Measurements from ENCODE around the gene CHN1.

Gene CHN1

GRCh38 chr2:174924061-174924693 lies 81.0 kb downstream of the CHN1 start:
- DNase-seq (ENCODE audit: low spot score), result no peak

GRCh38 chr2:174919947-174920595 lies 85.1 kb downstream of the CHN1 start:
- DNase-seq (ENCODE audit: low spot score), result no peak

DNA sequence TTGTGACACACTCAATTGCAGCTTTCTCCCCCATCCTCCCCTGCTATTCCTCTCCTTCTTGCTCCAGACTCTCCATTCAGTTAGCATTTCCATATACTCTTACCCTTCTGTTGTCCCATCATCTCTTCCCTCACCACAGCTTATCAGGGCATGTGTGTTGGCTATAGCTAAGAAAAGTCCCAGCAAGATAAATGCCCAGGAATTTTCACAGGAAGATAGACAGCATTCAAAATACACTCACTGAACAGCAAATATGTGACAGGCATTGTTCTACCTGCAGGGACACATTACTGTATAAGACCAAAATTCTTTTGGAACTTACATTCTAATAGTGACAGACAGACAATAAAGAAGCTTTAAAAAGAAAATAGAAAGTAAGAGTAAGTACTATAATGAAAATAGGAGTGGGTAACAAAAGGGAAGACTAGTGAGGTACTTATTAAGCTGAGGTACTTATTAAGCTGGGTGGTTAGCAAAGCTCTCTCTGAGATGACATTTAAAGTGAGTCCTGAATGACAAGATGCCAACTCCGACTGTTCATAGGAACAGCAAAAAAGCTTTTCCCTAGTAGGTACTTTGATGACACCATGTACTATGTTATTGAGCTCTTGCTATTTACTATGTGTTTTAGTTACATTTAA lies 86.2 kb downstream of the CHN1 start:
- no peak for DNase-seq (ENCODE audit: low spot score)

GRCh38 chr2:174916270-174916930 lies 88.8 kb downstream of the CHN1 start:
- no peak for DNase-seq (ENCODE audit: low spot score)

DNA sequence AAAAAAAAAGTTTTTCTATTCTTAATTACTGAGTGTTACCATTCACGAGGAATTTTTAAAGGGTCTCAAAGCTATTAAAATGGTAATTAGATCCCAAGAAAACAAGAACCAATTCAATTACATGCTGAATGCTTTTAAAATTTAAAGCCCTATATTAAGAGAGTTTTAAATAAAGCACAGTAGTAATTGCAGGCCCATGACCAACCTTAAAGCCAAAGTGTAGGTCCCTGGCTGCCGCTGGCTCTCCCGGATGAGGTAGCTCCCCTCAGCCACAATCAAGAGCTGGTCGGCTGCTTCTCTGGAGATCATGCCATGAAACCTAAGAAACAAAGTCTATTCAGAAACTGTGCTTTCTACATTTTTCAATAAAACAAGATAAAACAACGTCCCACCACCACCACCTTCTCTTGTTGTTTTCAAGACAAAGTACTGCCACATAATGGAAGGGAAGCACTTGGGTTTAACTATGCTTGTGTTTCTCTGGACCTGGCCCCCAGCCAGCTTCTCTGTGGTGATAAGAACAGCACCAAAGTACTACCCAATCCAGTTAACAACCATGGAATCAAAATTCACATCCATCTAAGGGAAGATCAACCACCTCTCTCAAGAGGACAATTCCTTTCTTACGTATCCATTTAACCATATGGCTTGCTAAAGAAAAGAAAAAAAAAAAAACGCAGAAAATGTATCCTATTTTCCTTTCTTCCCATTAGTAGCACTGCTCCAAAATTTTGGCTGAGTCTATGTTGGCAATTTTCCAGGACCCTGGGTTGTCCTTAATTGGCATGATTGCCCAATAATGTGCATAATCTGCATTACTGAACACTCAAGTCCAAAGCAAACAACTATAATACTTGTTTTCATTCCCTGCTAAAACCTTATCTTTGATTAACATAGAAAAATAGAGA lies 90.1 kb downstream of the CHN1 start:
- DNase-seq (ENCODE audit: low spot score), result no peak

DNA sequence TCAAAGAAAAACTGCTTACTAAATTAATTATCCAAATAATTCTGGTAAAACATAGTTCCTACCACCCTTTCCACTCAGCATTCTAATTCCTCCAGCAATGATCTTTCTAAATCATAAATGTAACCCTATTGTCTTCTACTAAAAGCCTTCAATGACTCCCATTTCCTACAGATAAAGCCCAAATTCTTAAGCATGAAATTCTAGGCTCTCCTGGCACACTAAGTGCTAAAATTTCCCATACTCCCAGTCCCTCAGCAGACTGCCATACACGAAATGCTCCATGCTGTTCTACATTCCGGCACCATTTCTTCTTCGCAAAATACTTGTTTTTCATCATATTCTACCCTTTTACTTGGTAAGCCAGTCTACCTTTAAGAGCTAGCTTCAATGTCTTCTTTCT lies 96.9 kb downstream of the CHN1 start:
- no peak for DNase-seq (ENCODE audit: low spot score)

GRCh38 chr2:174903264-174903556 lies 102.0 kb downstream of the CHN1 start:
- DNase-seq (ENCODE audit: low spot score), result no peak

GRCh38 chr2:174902506-174903263 lies 102.5 kb downstream of the CHN1 start:
- DNase-seq (ENCODE audit: low spot score), result peak; percentile 66

DNA sequence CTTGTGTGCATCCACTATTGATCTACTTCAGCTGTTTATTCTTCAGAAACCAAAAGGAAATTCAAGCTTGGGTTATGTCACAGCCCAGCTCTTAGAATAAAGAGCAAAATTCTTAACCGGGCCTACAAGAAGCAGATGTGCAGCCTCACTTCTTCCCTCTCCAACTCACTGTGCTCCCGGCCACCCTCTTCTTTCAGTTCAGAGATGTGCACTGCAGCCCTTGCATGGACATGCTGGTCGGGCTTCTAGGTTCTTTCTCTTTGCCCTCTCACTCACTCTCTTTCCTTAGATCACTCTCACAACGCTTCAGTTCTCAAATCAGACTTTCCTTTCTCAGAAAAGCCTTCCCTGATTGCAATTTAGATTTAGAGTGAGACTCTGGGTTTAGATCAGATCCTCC lies 104.1 kb downstream of the CHN1 start:
- DNase-seq (ENCODE audit: low spot score), result peak; percentile 33

- DNase-seq (ENCODE audit: low spot score), result no peak
Measured at GRCh38 chr2:174897286-174897685, 107.9 kb downstream of the CHN1 start.

DNA sequence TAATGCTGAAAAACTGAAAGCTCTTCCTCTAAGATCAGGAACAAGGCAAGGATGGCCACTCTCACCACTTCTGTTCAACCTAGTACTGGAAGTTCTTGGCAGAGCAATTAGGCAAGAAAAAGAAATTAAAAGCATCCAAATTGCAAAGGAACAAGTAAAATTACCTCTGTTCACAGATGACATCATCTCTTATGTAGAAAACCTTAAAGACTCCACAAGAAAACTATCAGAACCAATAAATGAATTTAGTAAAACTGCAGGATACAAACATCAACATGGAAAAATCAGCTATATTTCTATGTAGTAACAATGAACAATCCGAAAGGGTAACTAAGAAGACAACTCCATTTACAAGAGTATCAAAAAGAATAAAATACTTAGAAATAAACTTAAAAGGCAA lies 112.2 kb downstream of the CHN1 start:
- DNase-seq (ENCODE audit: low spot score), result no peak

GRCh38 chr2:174892546-174892945 lies 112.6 kb downstream of the CHN1 start:
- DNase-seq (ENCODE audit: low spot score), result no peak

- no peak for DNase-seq (ENCODE audit: low spot score)
Measured at GRCh38 chr2:174888646-174889271, 116.4 kb downstream of the CHN1 start.

- no peak for DNase-seq (ENCODE audit: low spot score)
Measured at GRCh38 chr2:174888146-174888545, 117.0 kb downstream of the CHN1 start.

DNA sequence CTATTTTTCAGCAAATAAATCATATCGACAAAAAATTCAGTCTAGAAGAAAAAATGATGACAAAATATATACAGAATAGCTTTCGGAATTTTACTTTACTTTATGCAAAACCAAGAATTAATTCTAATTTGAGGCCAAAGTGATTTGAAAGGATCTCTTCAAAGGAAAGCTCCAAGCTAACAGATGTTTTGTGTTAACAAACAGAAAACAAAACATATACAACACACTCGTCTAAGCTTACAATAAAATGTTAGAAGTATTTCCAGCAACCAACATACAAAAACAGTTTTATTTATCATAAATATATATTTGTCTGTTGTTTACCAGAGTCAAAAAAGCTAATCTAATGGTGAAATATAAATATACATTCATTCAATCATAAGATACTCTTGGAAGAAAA lies 122.8 kb downstream of the CHN1 start:
- no peak for DNase-seq (ENCODE audit: low spot score)

DNA sequence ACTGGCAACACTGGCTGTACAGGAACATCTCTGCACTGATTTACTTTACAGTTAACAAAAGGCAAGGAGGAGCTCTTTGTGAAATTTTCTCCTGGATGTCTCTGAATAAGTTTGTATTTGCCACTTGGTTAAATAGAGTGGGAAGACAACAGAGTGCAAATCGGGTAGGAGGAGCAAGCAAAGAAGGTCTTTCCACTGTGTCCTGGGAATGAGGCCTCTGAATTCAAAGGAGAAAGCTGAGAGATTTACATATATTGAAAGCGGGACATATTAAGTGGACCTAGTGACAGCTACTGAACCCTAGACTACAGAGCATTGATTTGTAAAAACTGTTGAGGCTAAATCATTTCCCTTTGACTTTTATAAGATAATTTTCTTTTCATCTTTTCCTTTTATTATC lies 123.5 kb downstream of the CHN1 start:
- DNase-seq (ENCODE audit: low spot score), result no peak

- no peak for DNase-seq (ENCODE audit: low spot score)
Measured at GRCh38 chr2:174878537-174879147, 126.5 kb downstream of the CHN1 start.

DNA sequence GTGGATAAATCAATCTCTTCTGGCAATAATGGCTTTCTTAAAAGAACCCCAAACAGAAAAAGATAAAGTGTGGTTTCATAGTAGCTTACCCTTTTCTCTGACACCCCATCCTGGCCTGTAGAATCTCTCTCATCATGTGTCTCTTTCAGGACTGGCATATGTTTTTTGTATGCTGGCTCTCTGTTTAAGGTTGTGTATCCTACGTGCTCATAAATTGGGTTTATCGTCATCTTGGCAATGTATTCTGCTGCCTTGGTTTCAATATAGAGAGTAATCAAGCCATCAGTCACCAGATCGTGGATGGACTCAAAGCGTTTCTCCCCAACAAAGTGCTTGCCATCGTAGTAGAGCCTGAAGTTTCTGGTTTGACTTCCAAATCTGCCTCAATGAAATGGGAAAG lies 127.4 kb downstream of the CHN1 start:
- no peak for DNase-seq (ENCODE audit: low spot score)

GRCh38 chr2:174877301-174877700 lies 127.9 kb downstream of the CHN1 start:
- DNase-seq (ENCODE audit: low spot score), result no peak

DNA sequence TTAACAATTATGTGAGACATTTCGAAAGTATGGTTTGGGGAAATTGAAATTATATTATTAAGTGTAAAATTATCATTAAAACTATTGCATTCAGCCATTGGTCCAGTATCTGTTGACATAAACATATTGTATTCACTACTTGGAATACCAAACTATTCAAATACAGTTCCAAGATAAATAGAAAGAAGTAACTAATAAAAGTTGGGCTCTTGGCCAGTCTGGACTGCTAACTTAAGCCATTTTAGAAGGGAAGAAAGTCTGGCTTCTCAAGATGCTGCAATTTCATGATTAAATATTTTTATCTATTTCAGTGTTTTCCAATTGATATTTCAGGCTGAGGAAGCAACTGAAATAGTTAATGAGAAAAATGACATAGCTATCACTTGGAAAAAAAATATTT lies 131.1 kb downstream of the CHN1 start:
- no peak for DNase-seq (ENCODE audit: low spot score)

GRCh38 chr2:174873471-174873870 lies 131.7 kb downstream of the CHN1 start:
- no peak for DNase-seq (ENCODE audit: low spot score)

All from putamen (tissue), 1 donor.